ENCODE measurements around the gene RNPEPL1. TPM values are rescaled to one million over a fixed set of nuclear protein-coding genes. Genes with fewer than 3 reads are reported as not detected.

Gene RNPEPL1
- total and polyA plus RNA-seq, 2 experiments from 2014 or later: 11.1 to 23.0 TPM

GRCh38 chr2:240583774-240584173 is 15.5 kb downstream of the RNPEPL1 start:
- Histone ChIP-seq H2AFZ (no peak overlapping the region), H3K27ac (no peak overlapping the region), H3K4me1 (ENCODE audit: insufficient read depth) (peaks cover 28% of the 10 kb centered on the region), H3K79me2 (ENCODE audit: insufficient read depth) (peaks cover 83% of the 10 kb centered on the region), H3K4me2 (ENCODE audit: unreplicated experiment) (no peak overlapping the region), H4K20me1 (ENCODE audit: insufficient read depth) (no peaks in the 10 kb centered on the region; the same call in 1 of the 2 replicates), H3K9me3 (ENCODE audit: low read depth) (no peaks in the 10 kb centered on the region), H3K4me3 (no peak overlapping the region), H3K9ac (no peak overlapping the region), H3K9me2 (ENCODE audit: insufficient read depth) (no peaks in the 10 kb centered on the region), H3K27me3 (replicated peaks; ENCODE audit: insufficient read depth) (no peaks in the 10 kb centered on the region), H3F3A (ENCODE audit: insufficient read depth) (peaks cover 25% of the 10 kb centered on the region), H3K36me3 (ENCODE audit: low read depth) (no peaks in the 10 kb centered on the region)
- in situ Hi-C loops (cut with MboI): no loop called here
- 96 to 100% methylated on average over 4 of the region's 4 CpGs for WGBS, 2 experiments (ENCODE audit: low coverage in 1 of 2, low lambda C conversion rate in 2 of 2, missing lambda C conversion rate in 2 of 2)
- TF ChIP-seq EZH2 (IDR thresholded peaks at IDR 0.05; ENCODE audit: insufficient read depth, poor library complexity, severe bottlenecking) (no peak), EZH2phosphoT487 (IDR thresholded peaks at IDR 0.05; ENCODE audit: insufficient read depth, low read depth) (no peak)
- DNase-seq: no peak

DNA sequence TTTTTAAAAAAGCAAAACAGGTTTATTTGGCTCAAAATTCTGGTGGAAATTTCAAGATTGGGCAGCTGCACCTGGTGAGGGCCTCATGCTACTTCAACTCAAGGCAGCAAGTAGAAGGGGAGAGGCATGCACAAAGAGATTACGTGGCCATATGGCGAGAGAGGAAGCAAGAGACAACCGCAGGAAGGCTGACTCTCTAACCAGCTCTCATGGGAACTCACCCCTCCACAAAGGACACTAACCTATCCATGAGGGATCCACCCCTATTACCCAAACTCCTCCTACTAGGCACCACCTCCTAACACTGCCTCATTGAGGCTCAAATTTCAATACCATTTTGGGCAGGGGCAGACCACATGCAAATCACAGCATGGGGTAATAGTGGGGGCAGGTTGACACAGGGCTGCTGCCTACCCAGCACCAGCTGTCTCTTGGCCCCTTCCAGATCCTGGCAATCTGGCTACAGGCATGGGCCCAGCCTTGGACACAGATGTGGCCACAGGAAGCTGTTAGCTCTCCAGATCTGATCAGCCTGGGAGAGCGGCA is 16.3 kb downstream of the RNPEPL1 start:
- H4K20me1 ChIP-seq (ENCODE audit: insufficient read depth): no peaks in the 10 kb centered on the region; the same call in 1 of the 2 replicates
- WGBS, 2 experiments (ENCODE audit: low coverage in 1 of 2, low lambda C conversion rate in 2 of 2, missing lambda C conversion rate in 2 of 2): 80 to 89% methylated on average over 4 of the region's 4 CpGs
- no peaks in the 10 kb centered on the region for H3K9me2 ChIP-seq (ENCODE audit: insufficient read depth)
- peak; percentile 19 for DNase-seq
- peaks cover 82% of the 10 kb centered on the region for H3K79me2 ChIP-seq (ENCODE audit: insufficient read depth)
- no peak overlapping the region for H3K27ac ChIP-seq
- H3K9ac ChIP-seq: peak overlapping the region; percentile 92; the same call in 1 of the 2 replicates
- H3F3A ChIP-seq (ENCODE audit: insufficient read depth): peaks cover 21% of the 10 kb centered on the region
- no peaks in the 10 kb centered on the region for H3K36me3 ChIP-seq (ENCODE audit: low read depth)
- peak overlapping the region; percentile 74 for H3K4me2 ChIP-seq (ENCODE audit: unreplicated experiment)
- H2AFZ ChIP-seq: no peak overlapping the region
- TF ChIP-seq EZH2phosphoT487 (IDR thresholded peaks at IDR 0.05; ENCODE audit: insufficient read depth, low read depth) (no peak), EZH2 (IDR thresholded peaks at IDR 0.05; ENCODE audit: insufficient read depth, poor library complexity, severe bottlenecking) (no peak)
- peak overlapping the region; percentile 88 for H3K4me3 ChIP-seq
- H3K9me3 ChIP-seq (ENCODE audit: low read depth): no peaks in the 10 kb centered on the region
- peaks cover 26% of the 10 kb centered on the region for H3K4me1 ChIP-seq (ENCODE audit: insufficient read depth)
- in situ Hi-C loops (cut with MboI): no loop called here
- H3K27me3 ChIP-seq (replicated peaks; ENCODE audit: insufficient read depth): no peaks in the 10 kb centered on the region

- no peaks in the 10 kb centered on the region for H4K20me1 ChIP-seq (ENCODE audit: insufficient read depth)
- H3K36me3 ChIP-seq (ENCODE audit: low read depth): no peaks in the 10 kb centered on the region
- in situ Hi-C loops (cut with MboI): no loop called here
- H3K79me2 ChIP-seq (ENCODE audit: insufficient read depth): peaks cover 88% of the 10 kb centered on the region
- peak overlapping the region; percentile 59 for H3K27ac ChIP-seq
- no peaks in the 10 kb centered on the region for H3K9me2 ChIP-seq (ENCODE audit: insufficient read depth)
- H3K4me2 ChIP-seq (ENCODE audit: unreplicated experiment): peak overlapping the region; percentile 74
- H2AFZ ChIP-seq: no peak overlapping the region
- H3K4me3 ChIP-seq: peak overlapping the region; percentile 88
- H3K9me3 ChIP-seq (ENCODE audit: low read depth): no peaks in the 10 kb centered on the region
- 77 to 80% methylated on average over 6 of the region's 6 CpGs for WGBS, 2 experiments (ENCODE audit: low coverage in 1 of 2, low lambda C conversion rate in 2 of 2, missing lambda C conversion rate in 2 of 2)
- H3K4me1 ChIP-seq (ENCODE audit: insufficient read depth): peaks cover 22% of the 10 kb centered on the region
- peak overlapping the region; percentile 92 for H3K9ac ChIP-seq
- peaks cover 17% of the 10 kb centered on the region for H3F3A ChIP-seq (ENCODE audit: insufficient read depth)
- H3K27me3 ChIP-seq (replicated peaks; ENCODE audit: insufficient read depth): no peaks in the 10 kb centered on the region
- peak; percentile 31 for DNase-seq
- no peak for TF ChIP-seq EZH2 (IDR thresholded peaks at IDR 0.05; ENCODE audit: insufficient read depth, poor library complexity, severe bottlenecking)
- TF ChIP-seq EZH2phosphoT487 (IDR thresholded peaks at IDR 0.05; ENCODE audit: insufficient read depth, low read depth): no peak
Observed at GRCh38 chr2:240585101-240585500, 16.8 kb downstream of the RNPEPL1 start.

DNA sequence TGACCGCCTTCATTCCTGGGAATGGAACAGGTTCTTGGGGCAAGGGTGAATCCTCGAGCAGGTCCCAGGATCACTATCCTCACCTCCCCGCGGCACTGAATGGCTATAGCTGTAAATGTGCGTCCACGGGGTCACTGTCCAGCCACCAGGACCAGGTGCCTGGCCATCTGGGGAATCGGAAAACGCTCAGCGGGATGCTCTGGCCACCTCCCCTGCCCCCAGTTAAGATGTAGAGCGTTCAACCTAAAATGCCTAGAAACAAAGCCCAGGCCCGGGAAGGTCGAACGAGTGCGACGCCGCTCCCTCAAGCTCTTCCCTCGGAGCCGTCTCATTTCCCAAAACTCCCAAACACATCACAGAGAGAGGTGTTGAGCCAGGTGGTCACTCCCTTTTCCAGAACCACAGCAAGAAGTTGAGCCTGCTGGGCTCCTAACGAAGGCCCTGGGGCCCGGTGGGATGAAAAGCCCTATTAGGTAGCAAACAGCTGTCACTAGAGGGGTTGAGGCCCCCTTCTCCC is 17.5 kb downstream of the RNPEPL1 start:
- DNase-seq: peak; percentile 34
- no peaks in the 10 kb centered on the region for H3K9me3 ChIP-seq (ENCODE audit: low read depth)
- no peaks in the 10 kb centered on the region for H3K27me3 ChIP-seq (replicated peaks; ENCODE audit: insufficient read depth)
- H3F3A ChIP-seq (ENCODE audit: insufficient read depth): peaks cover 13% of the 10 kb centered on the region
- peak overlapping the region; percentile 59 for H3K27ac ChIP-seq
- H2AFZ ChIP-seq: peak overlapping the region; percentile 66
- no peak for TF ChIP-seq EZH2 (IDR thresholded peaks at IDR 0.05; ENCODE audit: insufficient read depth, poor library complexity, severe bottlenecking)
- no peak for TF ChIP-seq EZH2phosphoT487 (IDR thresholded peaks at IDR 0.05; ENCODE audit: insufficient read depth, low read depth)
- in situ Hi-C loops (cut with MboI): no loop called here
- H3K4me2 ChIP-seq (ENCODE audit: unreplicated experiment): peak overlapping the region; percentile 74
- H3K4me3 ChIP-seq: peak overlapping the region; percentile 88
- no peaks in the 10 kb centered on the region for H3K36me3 ChIP-seq (ENCODE audit: low read depth)
- no peaks in the 10 kb centered on the region for H4K20me1 ChIP-seq (ENCODE audit: insufficient read depth)
- WGBS, 2 experiments (ENCODE audit: low coverage in 1 of 2, low lambda C conversion rate in 2 of 2, missing lambda C conversion rate in 2 of 2): 5% methylated on average over 20 of the region's 20 CpGs
- H3K4me1 ChIP-seq (ENCODE audit: insufficient read depth): peaks cover 19% of the 10 kb centered on the region
- H3K79me2 ChIP-seq (ENCODE audit: insufficient read depth): peaks cover 84% of the 10 kb centered on the region
- peak overlapping the region; percentile 92 for H3K9ac ChIP-seq
- H3K9me2 ChIP-seq (ENCODE audit: insufficient read depth): no peaks in the 10 kb centered on the region

All from GM23248 (cell line).